ENCODE results near the gene VASH1. TPM values are rescaled to one million over a fixed set of nuclear protein-coding genes. Genes with fewer than 3 reads are reported as not detected.

Gene VASH1
- polyA plus RNA-seq, 10 donors: 45.4 to 65.4 (median 49.4) TPM

DNA sequence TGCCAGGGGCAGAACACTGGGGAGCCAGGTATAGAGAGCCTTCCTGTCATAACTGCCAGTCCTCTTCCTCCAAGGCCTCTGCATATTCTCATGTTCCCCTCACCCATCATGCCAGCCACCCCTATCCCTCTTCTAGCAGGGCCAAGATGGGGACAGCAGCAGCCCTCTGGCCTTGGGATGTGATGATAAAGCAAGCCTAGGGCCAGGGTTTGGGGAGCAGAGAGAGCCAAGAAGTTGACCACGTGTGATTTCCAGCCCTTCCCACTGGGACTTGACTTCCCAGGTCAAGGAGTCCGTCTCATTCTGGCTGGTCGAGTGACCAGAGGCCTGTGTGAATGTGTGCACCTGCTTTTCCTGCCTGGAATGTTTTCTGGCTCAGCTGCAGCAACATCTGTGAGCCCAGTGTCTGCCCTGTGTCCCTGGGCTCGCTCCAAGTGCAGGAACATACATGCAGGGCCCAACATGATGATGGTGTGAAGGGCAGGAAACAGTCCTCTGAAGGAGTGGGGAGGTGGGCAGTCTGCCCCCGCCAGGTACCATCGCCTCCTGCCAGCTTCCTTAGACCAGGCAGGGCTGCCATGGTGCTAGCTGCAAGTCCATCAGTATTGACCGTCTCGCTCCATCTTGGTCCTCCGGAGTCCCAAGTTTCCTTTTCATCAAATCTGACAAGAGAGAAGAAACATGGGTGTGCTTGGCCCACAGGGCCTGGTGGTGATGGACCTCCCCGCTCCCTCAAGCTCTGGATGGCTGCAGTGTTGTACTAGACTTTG, 21.0 kb downstream of the VASH1 start:
- DNase-seq: no peak

DNA sequence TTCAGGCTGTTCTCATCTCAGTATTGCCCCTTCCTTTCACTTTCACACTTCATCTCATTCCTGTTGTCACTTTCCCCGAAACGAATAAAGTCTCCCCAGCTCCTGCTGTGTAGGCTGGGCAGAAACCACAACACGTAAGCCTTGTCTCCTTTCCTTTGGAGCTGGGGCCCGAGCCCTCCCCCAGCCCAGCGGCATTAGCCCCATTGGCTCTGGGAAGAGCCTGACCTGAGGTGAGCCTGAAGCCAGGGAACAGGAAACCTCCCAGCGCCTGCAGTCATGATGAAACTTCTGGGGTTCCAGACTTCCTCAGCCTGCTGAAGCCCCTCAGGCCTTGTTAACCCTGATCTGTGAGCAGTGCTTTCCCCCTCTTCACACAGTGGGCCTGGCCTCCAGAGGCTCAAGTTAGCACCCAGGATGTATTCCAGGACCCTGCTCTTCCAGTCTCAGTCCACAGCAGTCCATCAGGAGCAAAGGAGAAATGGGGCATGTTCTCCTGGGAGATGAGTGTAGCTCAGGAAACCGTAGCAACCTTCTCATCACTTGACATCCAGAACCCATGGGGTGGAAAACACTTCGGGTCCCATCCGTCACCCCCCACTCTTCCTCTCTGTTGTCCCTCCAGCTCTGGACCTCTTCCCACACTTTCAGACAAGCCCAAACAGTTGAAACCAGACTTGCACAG, 21.8 kb downstream of the VASH1 start:
- no peak for DNase-seq

- peak in 1 of 3 donors; percentile 29 for DNase-seq
These were observed 23.1 kb downstream of the VASH1 start for GRCh38 chr14:76784266-76784874.

- DNase-seq: peak; percentile 73 to 88 (median 78)
These were observed 23.6 kb downstream of the VASH1 start for GRCh38 chr14:76784881-76785280.

DNA sequence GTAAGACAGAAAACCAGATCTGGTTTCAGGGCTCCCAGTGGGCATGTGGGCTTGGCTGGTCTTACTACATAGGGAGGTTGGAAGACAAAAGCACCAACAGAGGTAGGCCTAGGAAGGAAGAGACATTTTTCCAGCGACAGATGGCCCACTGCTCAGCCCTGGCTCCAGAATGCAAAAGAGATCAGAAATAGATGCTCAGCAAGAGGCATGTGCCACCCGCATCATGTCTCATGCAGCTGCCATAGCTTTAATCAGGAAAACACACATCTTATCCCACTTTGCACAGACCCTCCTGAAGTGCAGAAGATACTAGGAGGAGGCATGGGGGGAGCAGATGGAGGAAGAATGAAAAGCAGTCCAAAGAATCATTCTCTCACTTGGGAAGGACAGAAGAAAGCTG, 25.3 kb downstream of the VASH1 start:
- DNase-seq: no peak

DNA sequence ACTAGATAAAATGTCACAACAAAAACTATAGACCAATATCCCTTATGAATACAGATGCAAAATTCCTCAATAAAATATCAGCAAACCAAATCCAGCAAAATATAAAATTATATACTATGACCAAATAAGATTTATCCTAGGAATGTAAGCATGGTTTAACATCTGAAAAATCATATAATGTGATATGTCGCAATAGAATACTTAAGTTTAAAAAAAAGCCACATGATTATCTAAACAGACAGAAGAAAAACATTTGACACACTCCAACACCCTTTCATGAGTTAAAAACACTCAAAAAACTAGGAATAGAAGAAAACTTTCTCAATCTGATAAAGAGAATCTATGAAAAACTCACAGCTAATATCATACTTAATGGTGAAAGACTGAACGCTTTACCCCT, 31.2 kb downstream of the VASH1 start:
- DNase-seq: no peak

GRCh38 chr14:76793324-76793723, 32.1 kb downstream of the VASH1 start:
- DNase-seq: no peak

GRCh38 chr14:76793956-76794355, 32.7 kb downstream of the VASH1 start:
- no peak for DNase-seq

DNA sequence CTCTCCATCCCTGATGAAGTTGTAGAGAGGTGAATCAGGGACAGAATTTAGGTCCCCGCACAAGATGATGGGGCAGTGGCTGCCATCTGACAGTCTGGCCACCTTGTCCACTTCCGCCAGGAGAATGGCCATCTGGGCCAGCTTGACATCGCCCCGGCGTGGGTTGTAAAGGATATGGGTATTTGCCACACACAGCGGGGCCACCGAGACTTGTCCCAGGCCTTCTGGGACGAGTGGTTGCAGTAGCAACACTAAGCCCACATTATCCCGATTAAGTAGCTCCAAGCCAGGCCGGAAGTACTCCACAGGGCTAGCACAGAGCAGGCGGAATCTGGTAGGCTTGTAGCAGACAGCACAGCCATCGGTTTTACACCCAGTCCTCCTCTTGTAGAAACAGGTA, 45.2 kb downstream of the VASH1 start:
- DNase-seq: no peak

GRCh38 chr14:76808011-76808410, 46.7 kb downstream of the VASH1 start:
- no peak for DNase-seq

GRCh38 chr14:76808990-76809389, 47.7 kb downstream of the VASH1 start:
- no peak for DNase-seq

DNA sequence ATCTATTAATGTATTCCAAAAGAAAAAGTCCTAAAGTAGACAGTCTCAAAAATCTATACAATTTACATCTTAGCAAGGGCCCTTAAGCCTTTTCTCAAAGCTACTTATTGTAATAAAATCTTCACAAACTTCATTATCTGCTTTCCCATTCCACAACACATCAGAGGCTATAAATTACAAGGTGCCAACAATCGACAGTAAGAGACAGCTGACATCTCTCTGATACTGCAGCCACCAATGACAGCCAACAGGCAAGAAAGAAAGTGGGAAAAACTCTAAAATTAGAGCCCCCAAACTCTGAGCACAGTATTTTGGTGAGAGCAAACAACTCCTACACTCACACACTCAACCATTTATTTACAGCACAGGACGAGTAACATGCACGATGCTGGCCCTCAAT, 49.3 kb downstream of the VASH1 start:
- DNase-seq: no peak

DNA sequence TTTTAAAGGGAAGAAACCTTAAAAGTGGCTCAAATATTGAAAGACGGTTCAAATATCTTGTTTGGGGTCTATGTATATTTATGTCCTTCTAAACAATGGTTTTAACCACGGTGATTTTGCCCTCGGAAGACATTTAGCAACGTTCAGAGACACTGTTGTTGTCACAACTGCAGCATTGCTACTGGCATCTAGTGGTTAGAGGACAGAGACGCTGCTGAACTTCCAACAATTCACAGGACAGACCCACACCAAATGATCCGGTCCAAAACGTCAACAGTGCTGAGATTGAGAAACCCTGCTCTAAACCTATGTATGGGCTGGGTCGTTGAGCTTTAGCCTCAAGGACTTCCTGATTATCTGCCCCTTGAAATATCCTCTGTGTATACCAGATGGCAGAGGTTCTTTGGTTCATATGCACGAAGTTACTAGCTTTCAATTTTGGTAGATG, 49.7 kb downstream of the VASH1 start:
- peak in 1 of 3 donors; percentile 63 for DNase-seq

DNA sequence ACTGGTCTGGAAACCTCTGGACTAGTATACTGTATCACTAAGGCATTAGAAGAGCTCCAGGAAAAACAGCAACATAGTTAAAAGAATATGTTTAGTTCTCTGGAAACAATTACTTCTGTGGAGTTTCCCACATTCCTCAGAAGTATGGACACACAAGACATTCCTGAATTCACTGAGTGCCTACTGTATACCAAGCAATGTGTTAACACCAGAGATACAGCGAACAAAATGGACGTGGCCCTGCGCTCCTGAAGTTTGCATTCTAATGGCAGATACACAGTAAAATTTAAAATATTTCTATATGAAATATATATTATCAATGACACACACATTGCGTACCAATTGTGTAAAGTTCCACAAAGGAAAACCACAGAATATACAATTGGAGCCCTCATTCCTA, 50.3 kb downstream of the VASH1 start:
- no peak for DNase-seq

DNA sequence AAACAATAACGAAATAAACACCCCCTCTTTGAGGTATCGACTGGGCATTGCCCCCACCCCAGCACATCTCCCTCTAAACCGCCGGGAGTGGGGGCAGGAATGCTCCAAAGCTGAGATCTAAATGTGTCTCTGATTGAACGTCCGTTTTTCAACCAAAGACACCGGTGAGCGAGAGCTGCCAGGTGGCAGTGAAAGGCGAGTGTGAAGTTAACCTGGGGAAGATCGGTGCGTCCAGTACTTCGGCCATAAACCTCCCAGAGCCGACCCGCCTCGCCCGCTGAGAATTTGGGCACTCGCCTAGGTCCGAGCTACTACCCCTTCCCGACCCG, 50.8 kb downstream of the VASH1 start:
- no peak for DNase-seq

GRCh38 chr14:76812422-76813383, 51.4 kb downstream of the VASH1 start, which contains the start of gene ANGEL1:
TSS of gene ANGEL1 (minus strand) at chr14:76812882. CDS start at chr14:76812827, 55 bp downstream.
- peak; percentile 92 to 96 (median 94) for DNase-seq

DNA sequence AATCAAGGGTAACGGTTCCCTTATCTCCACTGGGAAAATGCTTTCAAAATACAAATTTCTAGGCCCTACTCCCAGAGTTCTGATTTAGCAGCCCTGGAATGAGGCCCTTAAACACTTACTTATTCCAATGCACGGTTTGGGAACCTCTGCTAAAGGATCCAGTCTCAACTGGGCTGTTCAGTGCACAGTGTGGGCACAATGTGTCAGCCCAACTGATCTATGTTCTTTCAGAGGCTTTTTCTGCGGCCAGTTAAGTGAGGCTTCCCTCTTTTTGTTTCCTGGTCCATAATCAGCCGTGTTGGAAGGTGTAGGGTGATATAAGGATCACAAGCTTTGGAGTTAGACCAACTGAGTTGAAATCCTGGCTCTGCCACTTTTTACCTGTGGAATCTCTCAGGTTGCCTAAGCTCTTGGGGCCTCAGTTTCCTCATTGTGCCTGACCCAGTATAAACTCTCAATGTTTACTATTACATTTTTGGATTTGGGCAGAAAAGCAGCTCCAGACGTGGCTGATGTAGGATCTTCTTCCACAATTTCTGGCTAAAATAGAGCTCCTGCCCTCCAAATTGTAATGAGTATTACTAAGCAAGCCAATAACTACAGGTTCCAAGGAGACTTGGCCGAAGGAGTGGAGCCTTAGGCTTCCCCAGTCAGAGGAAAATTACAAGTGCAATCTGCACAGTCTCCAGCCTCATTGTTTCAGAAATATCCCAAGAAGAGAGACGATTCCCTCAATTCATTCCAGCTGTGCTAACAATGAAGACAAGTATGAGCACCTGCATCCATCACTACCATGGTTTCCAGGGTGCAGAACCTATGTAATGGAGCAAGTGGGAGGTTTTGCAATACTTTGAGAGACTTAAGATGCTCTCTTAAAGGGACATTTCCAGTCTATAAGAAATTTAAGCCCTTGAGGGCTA, 53.7 kb downstream of the VASH1 start:
- peak; percentile 75 to 91 (median 86) for DNase-seq

GRCh38 chr14:76820700-76821099, 59.4 kb downstream of the VASH1 start:
- no peak for DNase-seq

GRCh38 chr14:76826122-76826521, 64.9 kb downstream of the VASH1 start, which contains the start of gene LRRC74A:
TSS of gene LRRC74A (plus strand) at chr14:76826408. CDS start at chr14:76826698, 290 bp downstream.
- DNase-seq: peak in 1 of 3 donors; percentile 0

DNA sequence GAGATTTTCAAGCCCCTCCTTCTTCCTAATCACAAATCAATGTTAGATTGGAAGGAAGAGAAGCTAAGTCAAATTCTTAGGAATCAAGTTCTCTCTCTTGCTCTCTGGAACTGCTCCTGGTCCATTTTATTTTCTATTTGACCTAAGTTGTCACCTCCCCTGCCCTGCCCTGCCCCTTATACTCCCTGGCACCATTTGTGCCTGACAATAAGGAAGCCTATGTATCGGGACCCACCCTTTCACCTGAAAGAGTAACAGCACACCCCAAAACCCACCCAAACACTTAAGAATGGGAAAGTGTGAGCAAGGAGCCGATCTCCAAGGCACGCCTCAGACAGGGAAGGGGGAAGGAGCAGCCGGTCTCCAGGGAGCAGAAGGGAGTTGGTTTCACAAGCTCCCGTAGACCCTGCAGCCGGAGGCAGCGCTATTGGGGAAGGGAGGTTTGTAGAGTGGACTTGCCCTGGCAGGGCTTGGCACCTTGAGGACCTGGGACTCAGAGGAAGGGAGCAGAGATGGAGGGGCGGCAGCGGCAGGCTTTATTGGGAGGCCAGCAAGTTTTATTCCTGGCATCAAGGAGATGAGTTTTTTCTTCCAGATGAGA, 66.5 kb downstream of the VASH1 start:
- peak in 1 of 3 donors; percentile 36 for DNase-seq
